Endodermal cell (in vitro differentiated cells): ENCODE measurements around the gene NCAM1. TPM values are rescaled to one million over a fixed set of nuclear protein-coding genes. Genes with fewer than 3 reads are reported as not detected.

ENCODE experiments used
- DNase-seq: peaks from one replicate; pipeline ENCODE4 v3.0.0-alpha.2; 2017
- H3K27ac ChIP-seq: 2 replicates; pipeline ENCODE4 v1.5.1; 2013; ENCODE audit warnings: mild to moderate bottlenecking, low read depth, low read length, moderate library complexity
- H3K27me3 ChIP-seq: 2 replicates; pipeline ENCODE4 v1.6.1; 2013; ENCODE audit warnings: mild to moderate bottlenecking, low read length, moderate library complexity; ENCODE audit not compliant: insufficient read depth, control insufficient read depth, poor library complexity, severe bottlenecking
- H3K36me3 ChIP-seq: 2 replicates; pipeline ENCODE4 v1.7.0; 2013; ENCODE audit warnings: mild to moderate bottlenecking, low read length, moderate library complexity; ENCODE audit not compliant: control insufficient read depth, insufficient read depth
- H3K4me1 ChIP-seq: one replicate; pipeline ENCODE4 v1.7.0; 2013; ENCODE audit warnings: low read length; ENCODE audit not compliant: control insufficient read depth, insufficient read depth
- H3K4me3 ChIP-seq: 2 replicates; pipeline ENCODE4 v1.5.1; 2013; ENCODE audit warnings: mild to moderate bottlenecking, low read length, moderate library complexity
- H3K9ac ChIP-seq: 2 replicates; pipeline ENCODE4 v1.6.1; 2013; ENCODE audit warnings: mild to moderate bottlenecking, low read length, moderate library complexity; ENCODE audit not compliant: poor library complexity, severe bottlenecking; ENCODE audit errors: extremely low read depth
- H3K9me3 ChIP-seq: 2 replicates; pipeline ENCODE4 v1.6.1; 2013; ENCODE audit warnings: mild to moderate bottlenecking, low read length, moderate library complexity; ENCODE audit not compliant: control insufficient read depth
- H3K27ac Mint-ChIP-seq: 2 replicates; pipeline ENCODE4 v1.8.0; 2020; ENCODE audit warnings: mixed read lengths
- H3K27me3 Mint-ChIP-seq: 2 replicates; pipeline ENCODE4 v1.8.0; 2021; ENCODE audit warnings: mild to moderate bottlenecking, mixed read lengths; ENCODE audit not compliant: insufficient read depth
- H3K36me3 Mint-ChIP-seq: 2 replicates; pipeline ENCODE4 v1.8.0; 2020; ENCODE audit warnings: low read depth, mixed read lengths
- H3K4me1 Mint-ChIP-seq: 2 replicates; pipeline ENCODE4 v1.8.0; 2020; ENCODE audit warnings: mixed read lengths
- H3K4me3 Mint-ChIP-seq: 2 replicates; pipeline ENCODE4 v1.8.0; 2020; ENCODE audit warnings: mild to moderate bottlenecking, moderate library complexity, mixed read lengths
- H3K9me3 Mint-ChIP-seq: 2 replicates; pipeline ENCODE4 v1.8.0; 2020; ENCODE audit warnings: mild to moderate bottlenecking, mixed read lengths
- WGBS, 2 experiments: methylation state at CpG; one replicate each; pipeline versions ENCODE4 v1.1.5 to v1.1.7; 2013; ENCODE audit warnings: missing lambda C conversion rate in 2 of 2, mixed read lengths in 1 of 2; ENCODE audit not compliant: insufficient coverage in 1 of 2, insufficient read length in 1 of 2; 5-methylcytosine and 5-hydroxymethylcytosine counted together
- total RNA-seq, 2 donors: library from RNA; stranded (reverse); fragmentation: NEBNext Ultra II Directional in 1 of 2; extraction: Animal tissue kit (Norgen Biotek cat#: 25700) in 1 of 2; gene quantifications; 2 replicates in 1 of 2; 3 replicates in 1 of 2; pipeline ENCODE4 v1.2.1, GENCODE V29; 2021
- TF ChIP-seq, protein P1 (sequence below): fragments of 200-600 bp; sonication (generic); conservative IDR thresholded peaks from 2 replicates; pipeline ENCODE4 v1.5.0; 2021; ENCODE audit warnings: antibody characterized with exemption, mild to moderate bottlenecking

Gene NCAM1
- total RNA-seq, 2 donors from 2014 or later: 1.6 to 2.9 TPM

DNA sequence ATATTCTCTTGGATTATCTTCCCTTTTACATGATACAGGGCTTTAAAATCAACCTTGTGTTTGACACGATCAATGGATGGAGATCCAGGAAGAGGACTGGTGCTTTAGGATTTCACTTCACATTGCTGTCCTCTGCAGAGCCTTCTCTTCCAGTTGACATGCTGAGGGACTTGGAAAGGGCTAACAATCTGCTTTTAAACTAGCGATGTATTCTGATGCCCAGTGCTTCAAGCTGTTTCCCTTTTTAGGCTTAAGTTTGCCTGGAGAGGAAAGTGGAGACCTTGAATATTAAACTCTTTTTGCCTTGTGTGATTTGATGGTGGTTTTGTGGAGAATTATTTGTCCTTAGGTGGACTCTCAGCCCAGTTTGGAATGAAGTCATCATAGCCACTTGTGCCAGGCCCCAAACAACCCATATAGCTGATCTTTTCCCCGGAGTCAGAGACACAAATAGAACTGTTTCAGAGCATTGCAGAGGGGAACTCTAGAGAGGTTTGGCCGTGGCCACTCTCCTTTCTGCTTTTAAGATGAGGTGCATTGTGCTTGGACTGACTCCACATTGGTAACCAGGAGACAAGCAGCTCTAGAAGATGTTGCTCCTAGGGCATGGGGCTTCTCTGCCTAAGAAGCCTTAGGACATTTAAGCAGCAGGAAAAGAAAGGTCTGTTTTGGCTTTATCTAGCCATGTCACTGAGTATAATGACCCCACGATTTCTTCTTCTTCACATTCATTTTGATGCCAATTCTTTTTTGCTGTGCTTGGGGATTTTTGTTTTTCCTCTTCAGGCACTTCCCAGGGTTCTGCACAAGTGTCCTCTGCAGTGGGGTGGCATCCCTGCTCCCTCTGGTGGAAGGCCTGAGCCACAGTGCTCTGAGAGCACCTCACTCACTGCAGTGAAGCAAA is 152.8 kb downstream of the NCAM1 start:
- H3K27me3 Mint-ChIP-seq: no peaks in the 10 kb centered on the region
- H3K9ac ChIP-seq: no peak overlapping the region
- TF ChIP-seq, protein P1, sequence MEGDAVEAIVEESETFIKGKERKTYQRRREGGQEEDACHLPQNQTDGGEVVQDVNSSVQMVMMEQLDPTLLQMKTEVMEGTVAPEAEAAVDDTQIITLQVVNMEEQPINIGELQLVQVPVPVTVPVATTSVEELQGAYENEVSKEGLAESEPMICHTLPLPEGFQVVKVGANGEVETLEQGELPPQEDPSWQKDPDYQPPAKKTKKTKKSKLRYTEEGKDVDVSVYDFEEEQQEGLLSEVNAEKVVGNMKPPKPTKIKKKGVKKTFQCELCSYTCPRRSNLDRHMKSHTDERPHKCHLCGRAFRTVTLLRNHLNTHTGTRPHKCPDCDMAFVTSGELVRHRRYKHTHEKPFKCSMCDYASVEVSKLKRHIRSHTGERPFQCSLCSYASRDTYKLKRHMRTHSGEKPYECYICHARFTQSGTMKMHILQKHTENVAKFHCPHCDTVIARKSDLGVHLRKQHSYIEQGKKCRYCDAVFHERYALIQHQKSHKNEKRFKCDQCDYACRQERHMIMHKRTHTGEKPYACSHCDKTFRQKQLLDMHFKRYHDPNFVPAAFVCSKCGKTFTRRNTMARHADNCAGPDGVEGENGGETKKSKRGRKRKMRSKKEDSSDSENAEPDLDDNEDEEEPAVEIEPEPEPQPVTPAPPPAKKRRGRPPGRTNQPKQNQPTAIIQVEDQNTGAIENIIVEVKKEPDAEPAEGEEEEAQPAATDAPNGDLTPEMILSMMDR: peak; percentile 91
- DNase-seq: peak; percentile 87
- H3K4me3 Mint-ChIP-seq: no peak overlapping the region
- no peak overlapping the region for H3K27ac ChIP-seq
- H3K9me3 ChIP-seq: no peaks in the 10 kb centered on the region
- H3K36me3 ChIP-seq: no peaks in the 10 kb centered on the region
- H3K9me3 Mint-ChIP-seq: no peaks in the 10 kb centered on the region
- H3K36me3 Mint-ChIP-seq: no peaks in the 10 kb centered on the region
- no peaks in the 10 kb centered on the region for H3K27me3 ChIP-seq
- peaks cover under 1% of the 10 kb centered on the region for H3K4me1 Mint-ChIP-seq
- H3K4me3 ChIP-seq: no peak overlapping the region
- H3K27ac Mint-ChIP-seq: no peak overlapping the region
- WGBS, 2 experiments: 75 to 84% methylated on average over 4 to 5 of the region's 5 CpGs
- no peaks in the 10 kb centered on the region for H3K4me1 ChIP-seq

DNA sequence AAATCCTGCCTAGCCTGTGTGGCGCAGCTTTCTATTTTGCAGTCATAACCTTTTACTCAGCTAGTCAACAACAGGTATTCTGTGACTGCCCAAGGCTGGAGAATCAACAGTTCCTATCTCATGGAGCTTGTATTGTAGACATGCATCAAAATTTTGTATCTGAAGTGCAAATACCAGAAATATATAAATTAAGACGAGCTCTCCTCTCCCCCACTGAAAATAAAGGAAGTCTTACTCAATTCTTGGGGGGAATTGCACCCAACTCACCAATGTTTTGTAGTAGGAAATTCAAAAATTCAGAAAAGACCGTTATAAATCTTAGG is 153.4 kb downstream of the NCAM1 start:
- no peaks in the 10 kb centered on the region for H3K27me3 Mint-ChIP-seq
- no peak overlapping the region for H3K27ac ChIP-seq

DNA sequence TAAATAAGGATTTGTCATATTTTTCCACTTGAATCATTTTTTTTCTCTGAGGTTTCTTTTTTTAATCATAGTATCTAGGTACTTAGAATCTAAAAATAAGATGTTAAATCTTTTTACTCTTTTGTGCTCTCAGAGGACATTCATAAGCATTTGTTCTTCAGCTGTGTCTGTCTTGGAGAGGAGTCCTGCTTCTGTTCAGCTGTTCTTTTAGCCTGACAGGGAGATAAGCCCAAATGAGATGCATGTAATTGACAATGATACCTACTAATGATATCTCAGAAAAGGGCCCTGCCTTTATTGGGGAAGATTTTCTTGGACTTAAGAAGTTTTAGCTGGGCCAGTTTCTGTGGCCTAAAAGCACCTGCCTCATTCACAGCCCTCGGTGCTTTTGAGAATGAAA is 156.9 kb downstream of the NCAM1 start:
- no peak overlapping the region for H3K4me3 Mint-ChIP-seq
- peaks cover 3% of the 10 kb centered on the region for H3K4me1 ChIP-seq

More for the DNA sequence above, 153.4 kb downstream of the NCAM1 start:
- Histone ChIP-seq H3K36me3 (no peaks in the 10 kb centered on the region), H3K27me3 (no peaks in the 10 kb centered on the region), H3K4me3 (no peak overlapping the region), H3K9ac (no peak overlapping the region), H3K9me3 (no peaks in the 10 kb centered on the region), H3K4me1 (no peaks in the 10 kb centered on the region)
- no peak for DNase-seq
- no peaks in the 10 kb centered on the region for H3K36me3 Mint-ChIP-seq
- H3K4me1 Mint-ChIP-seq: peaks cover 6% of the 10 kb centered on the region
- H3K9me3 Mint-ChIP-seq: no peaks in the 10 kb centered on the region
- TF ChIP-seq, protein P1: no peak
- no peak overlapping the region for H3K4me3 Mint-ChIP-seq
- WGBS, 2 experiments: 63 to 87% methylated on average over 1 to 3 of the region's 3 CpGs
- H3K27ac Mint-ChIP-seq: no peak overlapping the region

More for the DNA sequence above, 156.9 kb downstream of the NCAM1 start:
- H3K9me3 Mint-ChIP-seq: no peaks in the 10 kb centered on the region
- no peaks in the 10 kb centered on the region for H3K27me3 Mint-ChIP-seq
- no peak overlapping the region for H3K9ac ChIP-seq
- H3K4me1 Mint-ChIP-seq: peaks cover 24% of the 10 kb centered on the region
- H3K27me3 ChIP-seq: no peaks in the 10 kb centered on the region
- TF ChIP-seq, protein P1: no peak
- no peak for DNase-seq
- WGBS, 2 experiments: 87% methylated on average over 1 of the region's 1 CpG; no CpG with 5 or more reads in 1 of the 2 experiments
- no peaks in the 10 kb centered on the region for H3K9me3 ChIP-seq
- no peaks in the 10 kb centered on the region for H3K36me3 Mint-ChIP-seq
- no peak overlapping the region for H3K4me3 ChIP-seq
- no peak overlapping the region for H3K27ac Mint-ChIP-seq
- H3K27ac ChIP-seq: no peak overlapping the region
- H3K36me3 ChIP-seq: no peaks in the 10 kb centered on the region
